ENCODE measurements around the gene KIF2A.

Gene KIF2A

DNA sequence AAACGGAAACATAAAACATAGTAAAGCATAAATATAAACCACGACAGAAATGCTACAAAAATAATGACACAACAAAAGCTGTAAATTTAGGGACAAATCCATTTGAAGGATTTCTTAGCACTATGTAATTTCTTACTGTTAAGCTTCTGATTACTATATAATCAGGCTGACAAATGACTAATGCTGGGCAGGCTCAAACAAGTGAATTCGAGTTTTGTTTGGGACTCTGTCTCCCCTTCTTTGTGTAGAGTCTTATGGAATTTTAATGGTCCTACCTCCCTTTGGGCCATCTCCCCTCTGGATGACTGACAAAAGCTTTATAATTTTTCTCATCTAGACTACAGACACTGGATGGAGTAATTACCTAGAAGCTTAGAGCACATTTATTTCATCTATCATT, 24.6 kb upstream of the KIF2A start:
- TF ChIP-seq, protein P1, sequence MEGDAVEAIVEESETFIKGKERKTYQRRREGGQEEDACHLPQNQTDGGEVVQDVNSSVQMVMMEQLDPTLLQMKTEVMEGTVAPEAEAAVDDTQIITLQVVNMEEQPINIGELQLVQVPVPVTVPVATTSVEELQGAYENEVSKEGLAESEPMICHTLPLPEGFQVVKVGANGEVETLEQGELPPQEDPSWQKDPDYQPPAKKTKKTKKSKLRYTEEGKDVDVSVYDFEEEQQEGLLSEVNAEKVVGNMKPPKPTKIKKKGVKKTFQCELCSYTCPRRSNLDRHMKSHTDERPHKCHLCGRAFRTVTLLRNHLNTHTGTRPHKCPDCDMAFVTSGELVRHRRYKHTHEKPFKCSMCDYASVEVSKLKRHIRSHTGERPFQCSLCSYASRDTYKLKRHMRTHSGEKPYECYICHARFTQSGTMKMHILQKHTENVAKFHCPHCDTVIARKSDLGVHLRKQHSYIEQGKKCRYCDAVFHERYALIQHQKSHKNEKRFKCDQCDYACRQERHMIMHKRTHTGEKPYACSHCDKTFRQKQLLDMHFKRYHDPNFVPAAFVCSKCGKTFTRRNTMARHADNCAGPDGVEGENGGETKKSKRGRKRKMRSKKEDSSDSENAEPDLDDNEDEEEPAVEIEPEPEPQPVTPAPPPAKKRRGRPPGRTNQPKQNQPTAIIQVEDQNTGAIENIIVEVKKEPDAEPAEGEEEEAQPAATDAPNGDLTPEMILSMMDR (IDR thresholded peaks at IDR 0.05; ENCODE audit: borderline replicate concordance, insufficient read depth, low read depth, low read length): no peak

DNA sequence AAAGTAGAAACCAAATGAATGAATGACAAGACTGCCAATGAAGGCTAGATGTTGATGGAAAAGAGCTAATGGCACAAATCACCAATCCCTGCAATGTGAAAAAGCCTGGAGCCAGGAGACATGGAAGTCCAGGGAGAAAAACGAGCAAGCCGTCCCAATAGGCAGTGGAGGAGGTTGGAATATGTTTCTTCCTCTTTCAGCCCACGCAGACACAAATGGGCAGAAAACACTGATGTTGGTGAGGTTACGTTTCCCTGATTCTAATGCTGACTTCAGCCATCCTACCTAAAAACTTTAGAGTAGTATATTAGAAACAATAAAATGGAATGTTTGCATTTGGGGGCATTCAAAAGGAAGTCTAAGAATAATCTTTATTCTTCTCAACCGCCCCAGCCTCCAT, 23.9 kb upstream of the KIF2A start:
- no peak overlapping the region for H3K4me3 ChIP-seq (ENCODE audit: low read depth, low read length)
- TF ChIP-seq, protein P1 (IDR thresholded peaks at IDR 0.05; ENCODE audit: borderline replicate concordance, insufficient read depth, low read depth, low read length): no peak

More for the DNA sequence above, 24.6 kb upstream of the KIF2A start:
- H3K4me3 ChIP-seq (ENCODE audit: low read depth, low read length): no peak overlapping the region

DNA sequence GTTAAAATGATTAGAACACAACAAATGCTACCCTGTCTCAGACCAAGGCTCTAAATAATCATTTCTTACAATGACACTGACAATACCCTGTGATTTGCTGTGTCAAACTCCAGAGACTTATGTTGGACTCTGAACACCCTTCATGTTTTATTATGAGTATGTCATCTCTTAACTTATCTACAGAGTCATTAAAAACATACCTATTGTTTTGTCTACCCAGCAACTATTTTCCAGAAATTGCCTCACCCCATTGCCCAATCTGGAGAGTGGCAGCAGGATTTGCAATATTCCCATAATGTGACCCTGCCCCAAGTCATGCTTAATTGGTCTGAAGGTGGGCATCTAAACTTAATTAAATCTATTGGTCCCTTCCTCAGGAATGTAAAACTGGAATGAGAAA, 23.0 kb upstream of the KIF2A start:
- TF ChIP-seq, protein P1 (IDR thresholded peaks at IDR 0.05; ENCODE audit: borderline replicate concordance, insufficient read depth, low read depth, low read length): no peak
- no peak overlapping the region for H3K4me3 ChIP-seq (ENCODE audit: low read depth, low read length)

DNA sequence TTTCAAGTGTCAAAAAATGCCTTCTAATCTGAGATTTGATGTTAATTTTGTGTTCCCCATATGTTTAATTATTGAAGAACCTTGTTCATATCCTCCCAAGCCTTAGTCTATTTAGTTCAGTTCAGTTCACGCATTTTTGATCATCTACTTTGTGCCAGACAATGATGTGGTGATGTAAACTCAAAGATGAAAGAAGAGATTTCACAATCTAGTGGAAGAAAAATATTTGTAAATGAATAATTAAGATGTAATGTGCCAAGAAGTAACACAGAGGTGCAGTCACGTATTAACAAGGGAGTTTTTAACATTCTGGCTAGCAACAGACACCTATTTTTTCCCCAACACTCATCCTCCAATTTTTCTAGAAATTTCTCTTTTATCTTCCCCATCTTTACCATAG, 22.1 kb upstream of the KIF2A start:
- H3K4me3 ChIP-seq (ENCODE audit: low read depth, low read length): no peak overlapping the region
- TF ChIP-seq, protein P1 (IDR thresholded peaks at IDR 0.05; ENCODE audit: borderline replicate concordance, insufficient read depth, low read depth, low read length): no peak

DNA sequence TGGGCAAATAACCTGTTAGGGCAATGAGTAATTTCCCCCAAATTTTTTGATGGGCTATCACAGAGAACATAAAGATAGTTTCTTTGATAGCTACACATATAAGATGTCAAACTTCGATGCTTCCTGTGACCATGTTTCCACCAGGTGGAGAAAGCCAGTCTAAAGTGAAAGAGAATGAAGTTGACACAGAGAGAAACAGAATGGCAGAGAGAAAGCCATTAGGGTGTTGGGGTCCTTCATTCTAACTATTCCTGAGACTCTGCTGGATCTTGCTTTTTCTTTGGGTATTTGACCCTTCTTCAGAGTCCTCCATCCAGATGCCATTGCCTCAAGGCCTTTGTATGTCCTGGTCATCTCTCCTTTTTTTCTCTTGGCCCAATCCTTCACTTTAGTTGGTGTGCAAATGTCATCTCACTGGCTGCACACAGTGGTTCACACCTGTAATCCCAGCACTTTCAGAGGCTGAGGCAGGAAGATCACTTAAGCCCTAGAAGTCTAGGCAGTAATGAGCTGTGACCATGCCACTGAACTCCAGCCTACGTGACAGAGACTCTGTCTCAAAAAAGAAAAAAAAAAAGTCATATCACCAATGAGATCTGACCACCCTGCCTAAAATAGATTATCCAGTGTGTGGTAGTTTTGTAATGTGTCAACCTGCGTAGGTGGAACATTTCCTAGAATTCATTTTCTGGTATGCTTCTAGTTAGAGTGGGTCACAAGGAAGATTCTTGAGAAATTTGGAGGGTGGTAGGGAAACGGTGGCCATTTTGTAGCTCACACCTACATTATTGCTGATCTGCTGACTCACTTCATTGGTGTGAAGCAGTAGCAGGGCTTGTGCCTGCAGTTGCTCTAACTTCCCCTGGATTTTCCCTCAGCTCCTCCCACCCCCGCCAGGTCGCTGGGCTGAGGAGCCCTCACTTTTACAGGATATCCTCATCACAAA, 20.8 kb upstream of the KIF2A start:
- TF ChIP-seq, protein P1 (IDR thresholded peaks at IDR 0.05; ENCODE audit: borderline replicate concordance, insufficient read depth, low read depth, low read length): no peak

DNA sequence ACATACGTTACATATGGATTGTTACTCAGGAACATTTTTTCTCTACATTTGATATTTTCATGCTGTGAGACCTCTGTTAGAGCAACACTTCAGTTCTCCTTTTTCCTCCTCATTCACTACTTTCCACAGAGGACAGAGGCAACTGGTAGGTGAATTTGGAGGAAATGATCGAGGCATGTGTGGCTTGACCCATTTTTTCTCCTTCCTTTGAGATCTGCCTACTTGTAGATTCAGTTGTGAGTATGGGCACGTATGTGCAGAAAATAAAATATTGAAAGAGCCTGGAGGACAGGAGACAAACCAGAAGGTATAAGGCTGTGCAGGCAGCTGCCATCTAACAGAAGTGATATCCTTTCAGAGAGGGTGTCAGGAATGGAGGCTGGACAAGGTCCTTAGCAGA, 19.2 kb upstream of the KIF2A start:
- TF ChIP-seq, protein P1 (IDR thresholded peaks at IDR 0.05; ENCODE audit: borderline replicate concordance, insufficient read depth, low read depth, low read length): no peak

More for the DNA sequence above, 20.8 kb upstream of the KIF2A start:
- H3K4me3 ChIP-seq (ENCODE audit: low read depth, low read length): no peak overlapping the region

DNA sequence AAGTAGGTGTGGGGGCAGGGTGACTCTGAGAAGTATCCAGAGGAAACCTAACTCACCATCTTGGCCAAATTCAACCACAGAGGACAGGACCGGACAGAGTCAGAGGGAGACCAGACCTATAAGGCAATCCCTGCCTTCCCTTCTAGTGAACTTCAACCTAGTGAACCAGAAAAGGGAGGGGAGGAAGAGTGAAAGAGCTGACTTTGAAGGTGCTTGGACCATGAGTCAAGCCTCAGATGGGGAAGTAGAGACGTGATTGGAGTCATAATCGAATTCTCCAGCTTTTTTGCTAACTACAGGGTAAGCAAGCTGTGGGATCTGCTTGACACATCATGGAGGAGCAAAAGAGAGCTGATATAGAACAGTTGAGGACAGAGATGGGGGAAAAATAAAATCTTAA, 18.8 kb upstream of the KIF2A start:
- no peak overlapping the region for H3K4me3 ChIP-seq (ENCODE audit: low read depth, low read length)

More for the DNA sequence above, 19.2 kb upstream of the KIF2A start:
- H3K4me3 ChIP-seq (ENCODE audit: low read depth, low read length): no peak overlapping the region

More for the DNA sequence above, 18.8 kb upstream of the KIF2A start:
- TF ChIP-seq, protein P1 (IDR thresholded peaks at IDR 0.05; ENCODE audit: borderline replicate concordance, insufficient read depth, low read depth, low read length): no peak

Data from GM12875 (cell line).